ENCODE results near the gene SLC25A20.
"Not testable (repeated sequence)": the region's sequence is repeated elsewhere in the genome, so short reads cannot be mapped to it uniquely, and the experiment has no call there.

Gene SLC25A20

DNA sequence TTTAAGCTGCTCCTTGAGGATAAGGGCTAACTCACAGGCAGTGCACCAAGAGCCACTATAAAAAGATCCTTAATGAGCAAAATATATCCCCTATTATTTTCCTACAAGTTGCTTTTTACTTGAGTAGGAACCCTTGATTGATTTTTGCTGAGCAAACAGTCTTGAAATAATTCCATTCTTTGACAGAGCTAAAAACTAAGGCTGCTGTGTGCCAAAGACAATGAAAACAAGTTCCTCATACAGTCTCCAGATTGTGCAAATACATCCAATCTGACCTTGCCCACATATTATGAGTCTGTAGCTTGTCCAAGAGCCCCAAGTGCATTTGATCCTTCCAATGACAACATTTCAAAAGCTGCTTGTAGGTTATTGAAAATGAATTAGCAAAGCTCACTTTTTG, 66.0 kb downstream of the SLC25A20 start:
- H3K27me3 ChIP-seq (replicated peaks; ENCODE audit: control insufficient read depth, insufficient read depth, low read length) = no peaks in the 10 kb centered on the region
- no peaks in the 10 kb centered on the region for H3K36me3 ChIP-seq (ENCODE audit: control insufficient read depth, insufficient read depth, low read length)

GRCh38 chr3:48830715-48831114, 68.0 kb downstream of the SLC25A20 start:
- no peaks in the 10 kb centered on the region for H3K27me3 ChIP-seq (replicated peaks; ENCODE audit: control insufficient read depth, insufficient read depth, low read length)
- no peaks in the 10 kb centered on the region for H3K36me3 ChIP-seq (ENCODE audit: control insufficient read depth, insufficient read depth, low read length)
- no peak for DNase-seq (ENCODE audit: extremely low read depth, insufficient read length)
- H3K4me3 ChIP-seq (replicated peaks; ENCODE audit: low read depth, low read length) = no peak overlapping the region
- TF ChIP-seq CTCF (IDR thresholded peaks at IDR 0.05; ENCODE audit: insufficient read depth, low read length, poor library complexity, severe bottlenecking) = no peak

More for the DNA sequence above, 66.0 kb downstream of the SLC25A20 start:
- no peak for DNase-seq (ENCODE audit: extremely low read depth, insufficient read length)
- H3K4me3 ChIP-seq (replicated peaks; ENCODE audit: low read depth, low read length) = no peak overlapping the region
- no peak for TF ChIP-seq CTCF (IDR thresholded peaks at IDR 0.05; ENCODE audit: insufficient read depth, low read length, poor library complexity, severe bottlenecking)

DNA sequence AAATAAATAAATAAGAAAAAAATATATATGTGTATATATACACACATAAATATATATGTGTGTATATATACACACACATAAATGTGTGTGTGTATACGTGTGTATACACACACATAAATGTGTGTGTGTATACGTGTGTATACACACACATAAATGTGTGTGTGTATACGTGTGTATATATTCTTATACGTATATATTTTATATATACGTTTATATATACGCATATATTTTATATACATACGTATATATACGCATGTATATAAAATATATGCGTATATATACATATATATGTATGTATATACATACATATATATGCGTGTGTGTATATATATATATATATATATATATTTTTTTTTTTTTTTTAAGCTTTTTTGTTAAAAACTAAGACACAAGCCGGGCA, 69.2 kb downstream of the SLC25A20 start:
- not testable (repeated sequence) for DNase-seq (ENCODE audit: extremely low read depth, insufficient read length); H3K4me3 ChIP-seq (replicated peaks; ENCODE audit: low read depth, low read length); H3K27me3 ChIP-seq (replicated peaks; ENCODE audit: control insufficient read depth, insufficient read depth, low read length); H3K36me3 ChIP-seq (ENCODE audit: control insufficient read depth, insufficient read depth, low read length)

DNA sequence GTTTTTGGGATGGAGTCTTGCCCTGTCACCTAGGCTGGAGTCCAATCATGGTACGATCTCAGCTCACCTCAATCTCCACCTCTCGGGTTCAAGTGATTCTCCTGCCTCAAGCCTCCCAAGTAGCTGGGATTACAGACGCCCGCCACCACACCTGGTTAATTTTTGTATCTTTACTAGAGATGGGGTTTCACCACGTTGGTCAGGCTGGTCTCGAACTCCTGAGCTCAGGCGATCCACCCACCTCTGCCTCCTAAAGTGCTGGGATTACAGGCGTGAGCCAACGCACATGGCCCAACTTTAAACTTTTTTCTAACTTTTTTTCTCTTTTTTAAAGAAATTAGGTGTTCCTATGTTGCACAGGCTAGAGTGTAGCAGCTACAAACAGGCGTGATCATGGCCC, 70.8 kb downstream of the SLC25A20 start:
- not testable (repeated sequence) for H3K4me3 ChIP-seq (replicated peaks; ENCODE audit: low read depth, low read length); H3K36me3 ChIP-seq (ENCODE audit: control insufficient read depth, insufficient read depth, low read length); H3K27me3 ChIP-seq (replicated peaks; ENCODE audit: control insufficient read depth, insufficient read depth, low read length); DNase-seq (ENCODE audit: extremely low read depth, insufficient read length)

GRCh38 chr3:48826451-48826850, 72.2 kb downstream of the SLC25A20 start:
- no peak for DNase-seq (ENCODE audit: extremely low read depth, insufficient read length)
- TF ChIP-seq CTCF (IDR thresholded peaks at IDR 0.05; ENCODE audit: insufficient read depth, low read length, poor library complexity, severe bottlenecking) = no peak
- no peaks in the 10 kb centered on the region for H3K27me3 ChIP-seq (replicated peaks; ENCODE audit: control insufficient read depth, insufficient read depth, low read length)
- no peaks in the 10 kb centered on the region for H3K36me3 ChIP-seq (ENCODE audit: control insufficient read depth, insufficient read depth, low read length)
- H3K4me3 ChIP-seq (replicated peaks; ENCODE audit: low read depth, low read length) = no peak overlapping the region

- Histone ChIP-seq H3K36me3 (ENCODE audit: control insufficient read depth, insufficient read depth, low read length) (no peaks in the 10 kb centered on the region), H3K4me3 (replicated peaks; ENCODE audit: low read depth, low read length) (no peak overlapping the region), H3K27me3 (replicated peaks; ENCODE audit: control insufficient read depth, insufficient read depth, low read length) (no peaks in the 10 kb centered on the region)
- no peak for TF ChIP-seq CTCF (IDR thresholded peaks at IDR 0.05; ENCODE audit: insufficient read depth, low read length, poor library complexity, severe bottlenecking)
- DNase-seq (ENCODE audit: extremely low read depth, insufficient read length) = no peak
These were observed 77.9 kb downstream of the SLC25A20 start for GRCh38 chr3:48820612-48821324.

All from GM06990 (cell line).